Measurements from ENCODE around the gene GARNL3. TPM values are rescaled to one million over a fixed set of nuclear protein-coding genes. Genes with fewer than 3 reads are reported as not detected.

Gene GARNL3
- total and polyA plus RNA-seq, 2 donors (not counting 1 experiment from before 2014, with no cell fraction given), result 1.5 to 12.6 TPM

GRCh38 chr9:127419348-127419747, 154.8 kb downstream of the GARNL3 start:
- H3K4me3 Mint-ChIP-seq, result no peak overlapping the region
- POLR2A ChIA-PET, result no interaction called here
- Histone ChIP-seq H3K79me2 (ENCODE audit: control insufficient read depth, insufficient read depth, low read length) (peaks cover 23% of the 10 kb centered on the region), H3K4me3 (ENCODE audit: control extremely low read depth in 1 of 5, extremely low read depth in 1 of 5, insufficient read depth in 1 of 5, low read depth in 2 of 5, low read length in 4 of 5) (peak overlapping the region in 3 of 5 experiments; percentile 18 to 41 (median 31)), H3K4me2 (replicated peaks; ENCODE audit: low read depth, low read length, poor library complexity, severe bottlenecking) (peak overlapping the region; percentile 20), H2AFZ (ENCODE audit: insufficient read depth, low read depth, low read length, poor library complexity, severe bottlenecking) (no peak overlapping the region), H3K36me3 (replicated peaks in 1 of 2; ENCODE audit: control extremely low read depth in 1 of 2, control insufficient read depth in 1 of 2, extremely low read depth in 1 of 2, insufficient read depth in 2 of 2, low read length in 1 of 2) (no peaks in the 10 kb centered on the region), H4K20me1 (ENCODE audit: control insufficient read depth, insufficient read depth, low read length, poor library complexity, severe bottlenecking) (no peaks in the 10 kb centered on the region), H3K9ac (ENCODE audit: low read length) (peak overlapping the region; percentile 25), H3K4me1 (ENCODE audit: control insufficient read depth in 2 of 2, insufficient read depth in 2 of 2, low read length in 2 of 2) (peaks cover 12 to 17% of the 10 kb centered on the region in 2 donors), H3K27ac (ENCODE audit: low read length in 2 of 2) (no peak overlapping the region), H3K9me3 (ENCODE audit: control extremely low read depth in 1 of 3, control insufficient read depth in 2 of 3, insufficient read depth in 1 of 3, low read length in 2 of 3) (no peaks in the 10 kb centered on the region), H3K27me3 (replicated peaks in 1 of 4; ENCODE audit: control extremely low read depth in 1 of 4, control insufficient read depth in 3 of 4, insufficient read depth in 4 of 4, low read length in 3 of 4) (no peaks in the 10 kb centered on the region)
- TF ChIP-seq EZH2 (IDR thresholded peaks at IDR 0.05; ENCODE audit: borderline replicate concordance, insufficient read depth, low read depth, low read length, poor library complexity, severe bottlenecking) (no peak), CTCF (IDR thresholded peaks at IDR 0.05) (no peak)
- no peak for DNase-seq
- no peak overlapping the region for H3K27ac Mint-ChIP-seq
- no CpG with 5 or more reads among the region's 6 CpGs for WGBS (ENCODE audit: insufficient coverage)
- ATAC-seq (ENCODE audit: low read depth), result no peak
- no peaks in the 10 kb centered on the region for H3K27me3 Mint-ChIP-seq
- no peaks in the 10 kb centered on the region for H3K9me3 Mint-ChIP-seq (ENCODE audit: insufficient read depth)
- intact Hi-C loops (cut with micrococcal nuclease), result no loop called here
- CTCF ChIA-PET, result interaction anchor here (1.5 kb wide), 1 partner anchor 22 kb away, joined by 7 read pairs; the partner anchor contains the start of gene SLC2A8
- H3K4me1 Mint-ChIP-seq, result peaks cover 19% of the 10 kb centered on the region

- intact Hi-C loops (cut with micrococcal nuclease), result no loop called here
- Histone ChIP-seq H3K9me3 (ENCODE audit: control extremely low read depth in 1 of 3, control insufficient read depth in 2 of 3, insufficient read depth in 1 of 3, low read length in 2 of 3) (no peaks in the 10 kb centered on the region), H3K4me2 (replicated peaks; ENCODE audit: low read depth, low read length, poor library complexity, severe bottlenecking) (no peak overlapping the region), H3K4me3 (ENCODE audit: control extremely low read depth in 1 of 5, extremely low read depth in 1 of 5, insufficient read depth in 1 of 5, low read depth in 2 of 5, low read length in 4 of 5) (no peak overlapping the region), H4K20me1 (ENCODE audit: control insufficient read depth, insufficient read depth, low read length, poor library complexity, severe bottlenecking) (peaks cover 4% of the 10 kb centered on the region), H3K4me1 (ENCODE audit: control insufficient read depth in 2 of 2, insufficient read depth in 2 of 2, low read length in 2 of 2) (peaks cover 19 to 29% of the 10 kb centered on the region in 2 donors), H3K79me2 (ENCODE audit: control insufficient read depth, insufficient read depth, low read length) (peaks cover 39% of the 10 kb centered on the region), H3K9ac (ENCODE audit: low read length) (no peak overlapping the region), H2AFZ (ENCODE audit: insufficient read depth, low read depth, low read length, poor library complexity, severe bottlenecking) (no peak overlapping the region), H3K36me3 (replicated peaks in 1 of 2; ENCODE audit: control extremely low read depth in 1 of 2, control insufficient read depth in 1 of 2, extremely low read depth in 1 of 2, insufficient read depth in 2 of 2, low read length in 1 of 2) (no peaks in the 10 kb centered on the region), H3K27me3 (replicated peaks in 1 of 4; ENCODE audit: control extremely low read depth in 1 of 4, control insufficient read depth in 3 of 4, insufficient read depth in 4 of 4, low read length in 3 of 4) (no peaks in the 10 kb centered on the region), H3K27ac (ENCODE audit: low read length in 2 of 2) (no peak overlapping the region)
- ChIA-PET POLR2A (interaction anchor here (0.6 kb wide), 1 partner anchor 1032 kb away, joined by 3 read pairs; no protein-coding TSS in a partner anchor), CTCF (no interaction called here)
- Mint-ChIP-seq H3K4me1 (peaks cover 33% of the 10 kb centered on the region), H3K27me3 (no peaks in the 10 kb centered on the region), H3K27ac (no peak overlapping the region), H3K9me3 (ENCODE audit: insufficient read depth) (no peaks in the 10 kb centered on the region), H3K4me3 (no peak overlapping the region)
- no CpG with 5 or more reads among the region's 7 CpGs for WGBS (ENCODE audit: insufficient coverage)
- DNase-seq (no peak), ATAC-seq (ENCODE audit: low read depth) (no peak)
- TF ChIP-seq CTCF (IDR thresholded peaks at IDR 0.05) (no peak), EZH2 (IDR thresholded peaks at IDR 0.05; ENCODE audit: borderline replicate concordance, insufficient read depth, low read depth, low read length, poor library complexity, severe bottlenecking) (no peak)
Observed at GRCh38 chr9:127421057-127421456, 156.5 kb downstream of the GARNL3 start.
